T-helper 1 cell treated with Interleukin-12 subunit alpha and Interleukin-12 subunit beta and Interleukin-4 antibody, amounts not matched to agents 30 μg/mL and 1 μg/mL, for 36 hours (primary cell): ENCODE measurements around the gene CSAD.
"Not testable (repeated sequence)": the region's sequence is repeated elsewhere in the genome, so short reads cannot be mapped to it uniquely, and the experiment has no call there.

Experiments used
- H3K27ac Mint-ChIP-seq: one replicate; pipeline ENCODE4 v1.8.0; 2021; ENCODE audit warnings: mild to moderate bottlenecking, mixed read lengths
- H3K27me3 Mint-ChIP-seq: one replicate; pipeline ENCODE4 v1.8.0; 2021; ENCODE audit warnings: low read depth, mixed read lengths
- H3K36me3 Mint-ChIP-seq: one replicate; pipeline ENCODE4 v1.8.0; 2021; ENCODE audit warnings: low read depth, mixed read lengths
- H3K4me1 Mint-ChIP-seq: one replicate; pipeline ENCODE4 v1.8.0; 2021; ENCODE audit warnings: low read depth, mixed read lengths
- H3K4me3 Mint-ChIP-seq: one replicate; pipeline ENCODE4 v1.8.0; 2021; ENCODE audit warnings: mild to moderate bottlenecking, moderate library complexity, mixed read lengths
- H3K9me3 Mint-ChIP-seq: one replicate; pipeline ENCODE4 v1.8.0; 2021; ENCODE audit warnings: mixed read lengths

Gene CSAD

DNA sequence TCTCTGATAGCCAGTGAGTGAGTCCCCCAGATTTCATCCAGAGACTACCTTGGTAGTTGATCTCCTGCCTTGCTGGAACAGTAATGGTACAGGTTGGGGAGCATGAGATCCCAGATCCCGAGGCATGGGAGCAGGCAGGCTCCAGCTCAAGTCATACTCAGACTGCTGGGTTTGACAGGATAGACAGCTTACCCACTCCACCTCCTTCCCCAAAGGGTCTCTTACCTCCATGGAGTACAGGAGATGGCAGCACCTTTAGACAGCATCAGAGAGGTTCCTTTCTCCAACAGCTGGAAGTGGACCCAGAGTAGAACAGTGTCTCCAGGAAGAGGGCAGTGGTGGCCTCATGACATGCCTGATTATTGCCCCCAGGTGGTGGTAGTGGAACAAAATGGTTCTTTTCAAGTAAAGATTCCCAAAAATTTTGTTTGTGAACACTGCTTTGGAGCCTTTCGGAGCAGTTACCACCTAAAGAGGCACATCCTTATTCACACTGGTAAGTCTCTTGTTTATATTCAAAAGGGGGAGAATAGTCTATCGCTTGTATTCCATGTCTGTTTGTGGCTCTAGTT lies 4.9 kb upstream of the CSAD start:
- H3K4me3 Mint-ChIP-seq = no peak overlapping the region
- no peaks in the 10 kb centered on the region for H3K9me3 Mint-ChIP-seq
- peaks cover 68% of the 10 kb centered on the region for H3K36me3 Mint-ChIP-seq
- H3K27me3 Mint-ChIP-seq = no peaks in the 10 kb centered on the region
- peaks cover 33% of the 10 kb centered on the region for H3K4me1 Mint-ChIP-seq
- no peak overlapping the region for H3K27ac Mint-ChIP-seq

DNA sequence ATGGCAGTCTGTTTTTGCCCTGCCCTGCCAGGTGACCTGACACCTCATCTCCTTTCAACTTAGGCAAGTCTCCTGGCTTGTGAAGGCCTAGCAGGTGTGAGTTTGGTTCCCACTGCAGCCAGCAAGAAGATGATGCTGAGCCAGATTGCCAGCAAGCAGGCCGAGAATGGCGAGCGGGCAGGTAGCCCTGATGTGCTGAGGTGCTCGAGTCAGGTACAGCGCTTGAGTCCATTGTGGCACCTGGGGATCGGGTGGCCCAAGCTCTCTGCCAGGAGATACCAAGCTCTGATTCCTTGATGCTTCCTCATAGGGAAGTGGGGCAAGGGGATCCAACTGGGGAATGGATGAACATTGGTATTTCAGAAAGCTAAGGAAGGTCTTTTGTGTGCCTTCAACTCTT lies 4.1 kb upstream of the CSAD start:
- no peak overlapping the region for H3K4me3 Mint-ChIP-seq
- H3K27ac Mint-ChIP-seq = peak overlapping the region; percentile 11
- H3K36me3 Mint-ChIP-seq = peaks cover 65% of the 10 kb centered on the region
- H3K4me1 Mint-ChIP-seq = peaks cover 35% of the 10 kb centered on the region
- no peaks in the 10 kb centered on the region for H3K27me3 Mint-ChIP-seq
- H3K9me3 Mint-ChIP-seq = no peaks in the 10 kb centered on the region

DNA sequence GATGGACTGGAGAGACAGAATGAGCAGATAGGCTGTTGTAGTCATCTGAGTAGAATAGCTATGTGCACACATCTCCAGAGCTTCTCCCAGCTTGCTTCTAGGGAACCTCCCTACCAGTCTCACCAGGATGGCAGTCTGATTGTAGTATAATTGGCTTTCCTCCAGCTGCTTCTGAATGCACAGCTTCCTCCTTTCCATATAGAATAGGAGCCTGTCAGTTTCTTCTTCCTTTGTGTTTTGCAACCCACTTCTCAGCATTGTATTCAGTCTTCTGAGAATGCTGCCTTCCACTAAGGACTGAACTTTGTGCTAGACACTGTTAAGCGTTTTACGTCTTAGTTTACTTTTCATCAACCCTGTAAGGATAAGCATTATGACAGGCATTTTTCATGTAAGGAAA lies 2.2 kb upstream of the CSAD start:
- H3K4me3 Mint-ChIP-seq = peak overlapping the region; percentile 48

DNA sequence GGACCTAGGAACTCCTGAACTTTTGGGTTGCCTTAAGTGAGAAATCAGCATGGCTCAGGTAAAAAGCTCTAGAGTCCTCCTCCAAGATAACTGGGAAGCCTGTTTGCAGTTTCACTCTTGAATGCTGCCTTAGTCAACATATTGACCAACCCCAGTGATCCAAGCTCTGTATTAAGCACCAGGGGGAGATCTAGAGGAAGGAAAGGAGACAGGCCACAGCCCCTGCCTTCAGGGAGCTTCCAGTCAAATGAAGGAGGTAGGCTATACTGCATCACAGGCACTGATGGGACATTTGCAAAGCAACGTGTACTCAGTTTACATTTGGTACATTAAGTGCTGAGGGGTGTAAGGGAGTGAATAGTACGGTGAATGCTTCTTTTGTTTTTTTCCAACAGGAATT lies 1.2 kb upstream of the CSAD start:
- H3K27me3 Mint-ChIP-seq = no peaks in the 10 kb centered on the region
- H3K9me3 Mint-ChIP-seq = no peaks in the 10 kb centered on the region
- peaks cover 45% of the 10 kb centered on the region for H3K4me1 Mint-ChIP-seq
- H3K36me3 Mint-ChIP-seq = peaks cover 46% of the 10 kb centered on the region
- peak overlapping the region; percentile 87 for H3K4me3 Mint-ChIP-seq
- no peak overlapping the region for H3K27ac Mint-ChIP-seq

More for the DNA sequence above, 2.2 kb upstream of the CSAD start:
- Mint-ChIP-seq H3K27ac (peak overlapping the region; percentile 18), H3K9me3 (no peaks in the 10 kb centered on the region), H3K36me3 (peaks cover 56% of the 10 kb centered on the region), H3K4me1 (peaks cover 45% of the 10 kb centered on the region), H3K27me3 (no peaks in the 10 kb centered on the region)

DNA sequence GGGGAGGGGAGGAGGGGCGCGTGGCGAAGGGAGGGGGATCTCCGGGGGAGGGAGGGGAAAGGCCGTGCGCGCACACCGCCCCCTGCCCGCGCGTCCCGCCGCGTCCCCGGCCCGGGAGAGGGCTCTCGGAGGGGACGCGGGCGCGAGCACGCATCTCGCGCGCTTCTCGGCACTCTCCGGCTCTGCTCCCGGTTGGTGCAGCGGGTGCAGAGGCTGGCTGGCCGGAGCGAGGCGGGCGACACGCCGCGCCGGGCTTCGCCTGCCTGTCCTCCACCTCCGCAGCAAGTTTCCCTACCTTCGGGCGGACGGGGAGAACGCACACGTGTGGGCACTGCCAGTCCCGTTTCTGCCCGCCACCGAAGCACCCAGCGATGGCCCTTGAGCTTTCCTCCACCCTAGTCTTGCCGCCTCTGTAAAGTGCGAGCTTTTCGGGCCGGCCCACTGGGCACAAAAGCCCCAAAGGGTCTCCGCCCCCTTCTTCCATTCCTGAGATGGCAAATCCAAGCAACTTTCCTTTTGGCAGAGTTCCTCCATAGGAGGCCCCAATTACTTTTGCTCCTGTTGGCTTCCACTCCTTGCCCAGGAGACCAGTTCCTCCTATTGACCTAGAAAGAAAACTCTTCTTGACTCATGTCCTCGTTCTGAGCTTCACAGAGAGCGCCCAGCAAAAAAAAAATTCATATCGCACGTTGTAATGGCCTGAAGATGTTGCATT lies 363 bp upstream of the CSAD start:
- H3K36me3 Mint-ChIP-seq = peaks cover 38% of the 10 kb centered on the region
- H3K27me3 Mint-ChIP-seq = no peaks in the 10 kb centered on the region
- H3K9me3 Mint-ChIP-seq = no peaks in the 10 kb centered on the region
- peak overlapping the region; percentile 89 for H3K27ac Mint-ChIP-seq
- peaks cover 45% of the 10 kb centered on the region for H3K4me1 Mint-ChIP-seq
- peak overlapping the region; percentile 87 for H3K4me3 Mint-ChIP-seq

DNA sequence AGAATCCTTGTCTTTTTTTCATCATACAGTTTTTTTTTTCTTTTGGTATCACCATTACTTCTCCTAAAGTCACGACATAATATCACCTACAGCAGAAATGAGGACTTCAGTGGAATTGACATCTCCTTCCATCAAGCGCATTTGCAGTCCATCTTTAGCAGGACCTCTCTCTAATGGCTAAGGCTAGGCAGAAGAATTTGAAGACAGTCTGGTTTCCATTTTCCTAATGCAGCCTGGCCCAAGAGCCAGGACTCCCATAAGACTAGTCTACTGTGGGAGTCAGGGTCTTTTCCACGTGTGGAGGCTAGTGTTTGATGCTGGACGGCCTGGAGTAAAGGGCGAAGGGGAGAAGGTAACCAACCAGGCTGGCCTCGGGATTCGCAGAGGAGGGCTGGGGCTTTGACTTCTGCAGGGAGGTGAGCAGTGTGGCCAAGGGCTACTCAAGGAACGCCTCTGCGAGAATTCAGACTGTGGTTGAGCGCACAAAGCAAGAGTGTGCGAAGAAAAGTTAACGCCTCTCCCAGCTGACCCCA lies 972 bp downstream of the CSAD start:
- H3K27ac Mint-ChIP-seq = peak overlapping the region; percentile 95
- H3K9me3 Mint-ChIP-seq = no peaks in the 10 kb centered on the region
- peak overlapping the region; percentile 90 for H3K4me3 Mint-ChIP-seq
- H3K36me3 Mint-ChIP-seq = peaks cover 26% of the 10 kb centered on the region
- H3K4me1 Mint-ChIP-seq = peaks cover 43% of the 10 kb centered on the region
- no peaks in the 10 kb centered on the region for H3K27me3 Mint-ChIP-seq

DNA sequence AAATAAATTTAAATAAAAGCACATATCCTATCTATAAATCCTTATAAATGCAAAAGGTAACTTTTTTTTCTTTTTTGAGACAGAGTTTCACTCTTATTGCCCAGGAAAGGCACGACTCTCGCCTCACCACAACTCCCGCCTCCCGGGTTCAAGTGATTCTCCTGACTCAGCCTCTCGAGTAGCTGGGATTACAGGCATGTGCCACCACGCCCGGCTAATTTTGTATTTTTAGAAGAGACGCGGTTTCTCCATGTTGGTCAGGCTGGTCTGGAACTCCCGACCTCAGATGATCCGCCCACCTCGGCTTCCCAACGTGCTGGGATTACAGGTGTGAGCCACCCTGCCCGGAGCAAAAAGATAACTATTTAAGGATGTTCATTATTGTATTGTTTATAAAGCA lies 1.9 kb downstream of the CSAD start:
- H3K27me3 Mint-ChIP-seq = not testable (repeated sequence)
- H3K27ac Mint-ChIP-seq = peak overlapping the region; percentile 95

DNA sequence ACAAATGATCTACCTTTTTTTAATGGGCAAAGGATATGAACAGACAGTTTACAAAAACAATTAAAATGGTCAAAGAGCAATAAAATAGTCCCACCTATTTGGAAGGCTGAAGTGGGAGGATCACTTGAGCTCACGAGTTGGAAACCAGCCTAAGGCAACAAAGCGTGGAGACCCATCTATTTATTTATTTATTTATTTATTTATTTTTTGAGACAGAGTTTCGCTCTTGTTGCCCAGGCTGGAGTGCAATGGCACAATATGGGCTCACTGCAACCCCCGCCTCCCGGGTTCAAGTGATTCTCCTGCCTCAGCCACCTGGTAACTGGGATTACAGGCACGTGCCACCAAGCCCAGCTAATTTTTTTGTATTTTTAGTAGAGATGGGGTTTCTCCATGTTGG lies 3.3 kb downstream of the CSAD start:
- Mint-ChIP-seq H3K4me1 (peaks cover 30% of the 10 kb centered on the region), H3K36me3 (peaks cover 12% of the 10 kb centered on the region)
- H3K27me3 Mint-ChIP-seq, H3K4me3 Mint-ChIP-seq, H3K27ac Mint-ChIP-seq, H3K9me3 Mint-ChIP-seq: not testable (repeated sequence)

More for the DNA sequence above, 1.9 kb downstream of the CSAD start:
- peaks cover 38% of the 10 kb centered on the region for H3K4me1 Mint-ChIP-seq
- peaks cover 23% of the 10 kb centered on the region for H3K36me3 Mint-ChIP-seq
- H3K9me3 Mint-ChIP-seq = not testable (repeated sequence)
- H3K4me3 Mint-ChIP-seq = peak overlapping the region; percentile 90

DNA sequence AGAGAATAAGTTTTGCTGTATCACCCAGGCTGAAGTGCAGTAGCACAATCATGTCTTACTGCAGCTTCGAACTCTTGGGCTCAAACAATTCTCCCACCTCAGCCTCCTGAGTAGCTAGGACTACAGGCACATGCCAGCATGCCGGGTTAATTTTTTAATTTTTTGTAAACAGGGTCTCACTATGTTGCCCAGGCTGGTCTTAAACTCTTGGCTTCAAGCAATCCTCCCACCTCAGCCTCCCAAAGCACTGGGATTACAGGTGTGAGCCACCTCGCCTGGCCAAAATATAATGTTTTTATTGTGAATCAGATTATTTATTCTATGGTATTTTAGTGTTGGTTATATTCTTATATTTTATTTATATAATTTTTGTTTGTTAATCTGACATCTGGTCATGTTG lies 4.0 kb downstream of the CSAD start:
- Mint-ChIP-seq H3K4me1 (peaks cover 23% of the 10 kb centered on the region), H3K9me3 (no peaks in the 10 kb centered on the region)

DNA sequence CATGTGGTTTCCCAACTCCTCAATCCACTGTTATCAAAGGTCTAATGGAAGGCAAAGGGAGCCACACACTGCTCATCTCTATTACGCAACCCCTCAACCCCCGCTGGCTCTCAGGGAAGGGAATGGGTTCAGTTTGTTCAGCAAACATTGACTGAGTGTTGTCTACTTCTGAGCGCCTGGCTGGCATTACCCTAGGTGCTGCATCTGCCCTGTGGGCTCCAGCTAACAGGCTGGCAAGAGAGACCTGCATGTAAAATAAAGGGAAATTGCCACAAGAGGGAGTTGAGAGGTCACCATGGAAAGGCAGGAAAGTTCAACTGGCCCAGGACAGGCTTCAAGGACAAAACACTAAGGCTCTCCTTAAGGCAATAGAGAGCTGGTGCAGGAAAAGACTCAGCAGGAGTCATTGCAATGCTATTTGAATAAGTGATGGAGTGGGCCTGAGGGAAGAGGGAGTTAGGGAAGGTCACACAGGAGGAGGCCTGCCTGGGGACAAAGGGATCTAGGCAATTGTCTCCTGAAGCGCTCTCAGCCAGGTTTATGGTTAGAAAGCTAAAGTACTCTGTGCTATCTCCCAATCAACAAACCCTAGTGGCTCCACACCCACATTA lies 5.7 kb downstream of the CSAD start:
- H3K9me3 Mint-ChIP-seq = no peaks in the 10 kb centered on the region
- H3K27ac Mint-ChIP-seq = no peak overlapping the region
- peaks cover 17% of the 10 kb centered on the region for H3K4me1 Mint-ChIP-seq
- H3K27me3 Mint-ChIP-seq = no peaks in the 10 kb centered on the region
- peaks cover 4% of the 10 kb centered on the region for H3K36me3 Mint-ChIP-seq
- no peak overlapping the region for H3K4me3 Mint-ChIP-seq

More for the DNA sequence above, 4.0 kb downstream of the CSAD start:
- H3K27me3 Mint-ChIP-seq = no peaks in the 10 kb centered on the region
- no peak overlapping the region for H3K4me3 Mint-ChIP-seq
- peaks cover 5% of the 10 kb centered on the region for H3K36me3 Mint-ChIP-seq
- H3K27ac Mint-ChIP-seq = no peak overlapping the region

DNA sequence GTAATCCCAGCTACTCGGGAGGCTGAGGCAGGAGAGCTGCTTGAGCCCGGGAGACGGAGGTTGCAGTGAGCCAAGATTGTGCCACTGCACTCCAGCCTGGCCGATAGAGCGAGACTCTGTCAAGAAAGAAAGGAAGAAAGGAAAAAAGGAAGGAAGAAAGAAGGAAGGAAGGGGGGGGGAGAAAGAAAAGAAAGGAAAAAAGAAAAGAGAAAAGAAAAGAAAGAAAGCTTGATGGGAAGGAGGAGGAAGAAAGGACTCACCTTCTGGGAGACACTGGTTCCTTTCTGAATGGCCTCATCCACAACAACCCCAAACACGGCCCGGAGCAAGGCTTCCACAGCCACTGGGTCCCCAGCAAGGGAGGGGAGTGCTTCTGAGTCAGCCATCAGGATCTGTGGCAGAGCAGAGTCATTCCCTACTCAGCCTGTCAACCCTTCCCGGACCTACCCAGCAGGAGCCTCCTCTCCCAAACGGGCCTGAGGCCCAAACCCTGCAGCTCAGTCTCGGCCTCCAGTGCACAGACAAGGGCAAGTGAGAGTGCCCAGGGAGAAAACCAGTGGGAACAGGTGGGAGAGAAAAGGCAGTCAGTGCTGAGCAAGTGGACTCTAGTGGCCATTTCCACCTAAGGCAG lies 7.5 kb downstream of the CSAD start:
- Mint-ChIP-seq H3K36me3 (peaks cover 5% of the 10 kb centered on the region), H3K4me3 (no peak overlapping the region), H3K9me3 (no peaks in the 10 kb centered on the region), H3K27me3 (no peaks in the 10 kb centered on the region), H3K27ac (no peak overlapping the region), H3K4me1 (peaks cover 4% of the 10 kb centered on the region)

DNA sequence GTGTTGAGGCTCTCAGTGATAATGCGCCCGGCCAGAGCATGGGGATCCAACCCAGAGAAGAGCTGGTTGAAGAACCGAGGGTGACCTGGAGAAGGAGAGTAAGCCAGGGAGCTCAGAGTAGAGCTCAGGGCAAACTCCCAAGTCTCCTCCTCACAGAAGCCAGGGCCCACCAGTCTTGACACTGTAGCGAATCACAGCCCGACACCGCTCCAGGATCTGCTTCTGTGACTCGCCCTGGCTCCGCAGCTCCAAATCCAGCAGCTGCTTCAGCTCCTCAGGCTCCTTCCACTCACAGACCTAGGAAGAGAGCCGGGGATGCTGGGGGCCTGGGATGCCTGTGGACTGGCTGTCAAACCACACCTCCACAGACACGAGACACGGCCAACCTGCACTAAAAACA lies 8.4 kb downstream of the CSAD start:
- no peak overlapping the region for H3K27ac Mint-ChIP-seq
- H3K4me3 Mint-ChIP-seq = no peak overlapping the region
- peaks cover 4% of the 10 kb centered on the region for H3K4me1 Mint-ChIP-seq
- no peaks in the 10 kb centered on the region for H3K27me3 Mint-ChIP-seq
- H3K36me3 Mint-ChIP-seq = peaks cover 5% of the 10 kb centered on the region
- no peaks in the 10 kb centered on the region for H3K9me3 Mint-ChIP-seq

DNA sequence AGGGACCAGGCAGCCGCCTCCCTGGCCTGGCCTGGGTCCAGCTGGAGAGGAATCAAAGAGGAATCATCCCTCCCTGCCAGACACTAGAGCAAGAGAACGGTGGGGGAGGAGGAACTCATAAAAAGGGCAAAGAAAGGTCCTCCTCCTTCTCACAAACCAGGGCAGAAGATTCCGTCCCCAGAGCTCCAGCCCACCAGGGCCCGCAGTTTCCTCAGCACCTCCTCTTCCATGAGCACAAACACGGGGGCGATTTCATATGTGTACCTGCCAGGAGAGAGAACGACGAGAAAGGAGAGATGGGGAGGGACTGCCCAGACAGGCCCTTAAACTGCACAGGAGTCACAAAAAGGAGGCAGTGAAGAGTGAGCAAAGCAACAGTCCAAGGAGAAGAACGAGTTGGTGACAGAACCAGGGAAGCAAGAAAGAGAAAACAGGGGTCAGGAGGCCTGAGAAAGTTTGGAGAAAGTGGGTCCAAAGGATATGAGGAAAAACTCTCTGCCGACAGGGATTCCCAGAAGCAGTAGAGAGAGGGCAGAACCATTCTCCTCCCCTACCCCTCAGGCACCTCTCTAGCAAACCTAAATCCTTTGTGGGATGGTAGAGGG lies 8.9 kb downstream of the CSAD start:
- Mint-ChIP-seq H3K27me3 (no peaks in the 10 kb centered on the region), H3K36me3 (peaks cover 5% of the 10 kb centered on the region), H3K4me1 (peaks cover 4% of the 10 kb centered on the region), H3K27ac (no peak overlapping the region), H3K4me3 (no peak overlapping the region), H3K9me3 (no peaks in the 10 kb centered on the region)

DNA sequence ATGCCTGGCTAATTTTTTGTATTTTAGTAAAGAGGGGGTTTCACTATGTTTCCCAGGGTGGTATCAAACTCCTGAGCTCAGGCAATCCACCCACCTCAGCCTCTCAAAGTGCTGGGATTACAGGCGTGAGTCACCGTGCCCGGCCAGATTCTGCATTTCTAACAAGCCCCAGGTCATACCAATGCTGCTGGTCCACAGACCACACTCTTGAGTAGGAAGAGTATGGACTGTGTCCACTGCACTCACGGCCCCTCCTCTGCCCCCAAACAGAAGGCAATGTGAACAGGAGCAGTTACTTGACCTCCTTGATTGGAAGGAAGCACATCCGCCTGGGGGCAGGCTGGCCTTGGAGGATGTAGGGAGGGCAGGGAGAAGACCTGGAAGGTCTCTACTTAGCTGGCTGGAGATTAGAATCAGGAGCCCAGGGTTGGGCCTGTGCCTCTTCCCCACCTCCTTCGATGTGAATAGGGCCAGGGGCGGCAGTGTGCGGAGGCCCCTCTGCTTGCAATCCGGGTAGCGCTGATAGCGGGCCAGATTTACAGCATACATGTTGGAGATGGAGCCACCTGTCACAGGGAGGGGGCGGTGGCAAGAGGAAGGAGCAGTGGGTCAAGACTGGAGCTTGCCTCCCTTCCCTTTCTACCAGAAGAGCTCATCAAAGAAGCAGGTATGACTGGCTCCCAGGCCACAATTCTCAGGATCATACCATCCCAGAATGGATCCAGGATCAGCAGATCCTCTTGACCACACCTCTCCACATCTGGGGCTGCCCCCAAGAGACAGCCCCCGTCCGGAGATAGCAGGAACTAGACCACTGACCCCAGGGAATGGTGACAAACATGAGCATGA lies 9.6 kb downstream of the CSAD start:
- H3K4me3 Mint-ChIP-seq = no peak overlapping the region
- no peaks in the 10 kb centered on the region for H3K27me3 Mint-ChIP-seq
- no peak overlapping the region for H3K27ac Mint-ChIP-seq
- peaks cover 4% of the 10 kb centered on the region for H3K4me1 Mint-ChIP-seq
- H3K9me3 Mint-ChIP-seq = no peaks in the 10 kb centered on the region
- H3K36me3 Mint-ChIP-seq = peaks cover 5% of the 10 kb centered on the region
